H1 (cell line): Measurements from ENCODE around the gene SMG1. TPM values are rescaled to one million over a fixed set of nuclear protein-coding genes. Genes with fewer than 3 reads are reported as not detected.

Experiments used
- CTCF ChIA-PET: fragments of 300-600 bp; sonication (Branson Sonifier 250); formaldehyde crosslinking; loops from one replicate; lab custom pipeline; 2021; ENCODE audit not compliant: partially characterized antibody; lab: Charles Lee
- POLR2A ChIA-PET: fragments of 300-600 bp; sonication (Branson Sonifier 250); formaldehyde crosslinking; loops from one replicate; lab custom pipeline; 2021; ENCODE audit warnings: inconsistent platforms; ENCODE audit not compliant: partially characterized antibody; lab: Charles Lee
- DNase-seq, 2 experiments: peaks; one replicate each; pipeline versions ENCODE4 v3.0.0 to v3.0.0-alpha.2; 2010 to 2022; ENCODE audit warnings: low spot score in 2 of 2, low read depth in 1 of 2, mixed read lengths in 1 of 2
- FAIRE-seq: peaks from 2 replicates; lab custom pipeline; 2011; peaks lifted over from hg19 to GRCh38; lab: Jason Lieb, UNC
- H2AFZ ChIP-seq: 2 replicates; pipeline ENCODE4 v1.8.1; 2012; ENCODE audit warnings: low read length, inconsistent platforms
- H2AK5ac ChIP-seq: 2 replicates; pipeline ENCODE4 v1.6.1; 2013; ENCODE audit warnings: low read depth, low read length
- H2BK120ac ChIP-seq: replicated peaks from 2 replicates; pipeline ENCODE3; 2013; ENCODE audit warnings: low read depth, low read length, inconsistent platforms
- H2BK12ac ChIP-seq: 2 replicates; pipeline ENCODE4 v1.6.1; 2013; ENCODE audit warnings: low read depth, low read length
- H2BK15ac ChIP-seq: 2 replicates; pipeline ENCODE4 v1.6.1; 2013; ENCODE audit warnings: low read length
- H2BK20ac ChIP-seq: 2 replicates; pipeline ENCODE4 v1.6.1; 2013; ENCODE audit warnings: low read length
- H2BK5ac ChIP-seq: 2 replicates; pipeline ENCODE4 v1.6.1; 2013; ENCODE audit warnings: low read depth, low read length
- H3K14ac ChIP-seq: 2 replicates; pipeline ENCODE4 v1.6.1; 2013; ENCODE audit warnings: inconsistent platforms; ENCODE audit not compliant: insufficient read length
- H3K18ac ChIP-seq: 2 replicates; pipeline ENCODE4 v1.6.1; 2013; ENCODE audit warnings: low read length; ENCODE audit errors: extremely low read depth
- H3K23ac ChIP-seq: 2 replicates; pipeline ENCODE4 v1.6.1; 2013; ENCODE audit warnings: inconsistent platforms; ENCODE audit not compliant: insufficient read length
- H3K23me2 ChIP-seq: 2 replicates; pipeline ENCODE4 v1.6.1; 2013; ENCODE audit warnings: low read depth, low read length
- H3K27ac ChIP-seq: 2 replicates; pipeline ENCODE4 v1.6.1; 2011; ENCODE audit warnings: low read depth, low read length, inconsistent platforms
- H3K27me3 ChIP-seq, 4 experiments: replicated peaks in 1 of 4; 1 replicate in 1 of 4; 2 replicates in 3 of 4; pipeline versions ENCODE4 v1.6.1 to v1.8.1; 2011 to 2013; ENCODE audit warnings: low read length in 3 of 4, mild to moderate bottlenecking in 3 of 4, inconsistent platforms in 2 of 4, mixed read lengths in 2 of 4, moderate library complexity in 1 of 4; ENCODE audit not compliant: control insufficient read depth in 3 of 4, insufficient read depth in 3 of 4; ENCODE audit errors: extremely low read depth in 1 of 4
- H3K36me3 ChIP-seq, 4 experiments: 2 replicates each; pipeline versions ENCODE4 v1.6.1 to v1.8.1; 2011 to 2013; ENCODE audit warnings: mild to moderate bottlenecking in 4 of 4, low read length in 3 of 4, moderate library complexity in 2 of 4, control low read depth in 1 of 4, inconsistent platforms in 1 of 4; ENCODE audit not compliant: insufficient read depth in 4 of 4, control insufficient read depth in 2 of 4
- H3K4ac ChIP-seq: replicated peaks from 2 replicates; pipeline ENCODE3; 2013; ENCODE audit warnings: low read length, low read depth, mixed read lengths, inconsistent platforms; ENCODE audit not compliant: insufficient read length
- H3K4me1 ChIP-seq, 4 experiments: replicated peaks in 1 of 4; 1 replicate in 1 of 4; 2 replicates in 3 of 4; pipeline versions ENCODE4 v1.6.1 to v1.8.1; 2011 to 2013; ENCODE audit warnings: low read length in 3 of 4, inconsistent platforms in 2 of 4, mixed read lengths in 1 of 4; ENCODE audit not compliant: insufficient read depth in 4 of 4, control insufficient read depth in 3 of 4
- H3K4me2 ChIP-seq, 2 experiments: 2 replicates each; pipeline versions ENCODE4 v1.6.1 to v1.8.1; 2011 to 2013; ENCODE audit warnings: low read depth in 2 of 2, low read length in 2 of 2, control low read depth in 1 of 2, inconsistent platforms in 1 of 2, mild to moderate bottlenecking in 1 of 2; ENCODE audit not compliant: insufficient read depth in 1 of 2
- H3K4me3 ChIP-seq, 4 experiments: fragments of 200-600, 300-600 bp in 1 of 4; sonication (generic), shearing (Covaris generic), sonication (Bioruptor Twin) in 1 of 4; 2 replicates each; pipeline versions ENCODE4 v1.5.1 to v1.8.1; 2011 to 2016; ENCODE audit warnings: low read length in 4 of 4, low read depth in 3 of 4, control low read depth in 2 of 4, inconsistent platforms in 2 of 4, mild to moderate bottlenecking in 2 of 4, mixed read lengths in 1 of 4, moderate library complexity in 1 of 4; ENCODE audit not compliant: insufficient read depth in 2 of 4; ENCODE audit errors: extremely low read depth in 1 of 4
- H3K56ac ChIP-seq: replicated peaks from 2 replicates; pipeline ENCODE3; 2013; ENCODE audit warnings: low read depth, mild to moderate bottlenecking, mixed read lengths, low read length, inconsistent platforms; ENCODE audit not compliant: insufficient read length
- H3K79me1 ChIP-seq: 2 replicates; pipeline ENCODE4 v1.6.1; 2013; ENCODE audit warnings: low read depth, low read length, control low read depth
- H3K79me2 ChIP-seq, 2 experiments: 2 replicates each; pipeline versions ENCODE4 v1.6.1 to v1.8.1; 2012 to 2013; ENCODE audit warnings: low read length in 2 of 2, mild to moderate bottlenecking in 2 of 2, inconsistent platforms in 1 of 2; ENCODE audit not compliant: insufficient read depth in 2 of 2, control insufficient read depth in 1 of 2
- H3K9ac ChIP-seq, 4 experiments: replicated peaks in 1 of 4; 1 replicate in 1 of 4; 2 replicates in 3 of 4; pipeline versions ENCODE4 v1.6.1 to v1.8.1; 2011 to 2013; ENCODE audit warnings: low read depth in 3 of 4, low read length in 3 of 4, control low read depth in 2 of 4, mild to moderate bottlenecking in 2 of 4, moderate library complexity in 2 of 4, inconsistent platforms in 1 of 4; ENCODE audit errors: extremely low read depth in 1 of 4
- H3K9me3 ChIP-seq, 2 experiments: 2 replicates each; pipeline versions ENCODE4 v1.6.1 to v1.8.1; 2012 to 2013; ENCODE audit warnings: mild to moderate bottlenecking in 2 of 2, moderate library complexity in 2 of 2, control low read depth in 1 of 2, inconsistent platforms in 1 of 2, low read depth in 1 of 2, low read length in 1 of 2, mixed read lengths in 1 of 2; ENCODE audit not compliant: insufficient read depth in 2 of 2
- H4K20me1 ChIP-seq, 2 experiments: replicated peaks in 1 of 2; 2 replicates each; pipeline versions ENCODE3 to v1.8.1; 2011 to 2013; ENCODE audit warnings: inconsistent platforms in 2 of 2, low read length in 2 of 2, mild to moderate bottlenecking in 1 of 2; ENCODE audit not compliant: insufficient read depth in 2 of 2, control insufficient read depth in 1 of 2
- H4K5ac ChIP-seq: 2 replicates; pipeline ENCODE4 v1.6.1; 2013; ENCODE audit warnings: low read length, low read depth, mixed read lengths, inconsistent platforms; ENCODE audit not compliant: insufficient read length
- H4K8ac ChIP-seq: 2 replicates; pipeline ENCODE4 v1.8.0; 2013; ENCODE audit warnings: mild to moderate bottlenecking, moderate library complexity, low read length, inconsistent platforms; ENCODE audit not compliant: insufficient read depth; ENCODE audit errors: extremely low read depth
- H4K91ac ChIP-seq: replicated peaks from 2 replicates; pipeline ENCODE3; 2013; ENCODE audit warnings: low read length, mixed read lengths, inconsistent platforms; ENCODE audit not compliant: insufficient read length
- BCL11A ChIP-seq, 2 experiments: IDR thresholded peaks; one replicate each; pipeline ENCODE4 v1.6.1; 2011; ENCODE audit warnings: low read depth in 2 of 2, low read length in 2 of 2, mild to moderate bottlenecking in 2 of 2
- CHD1 ChIP-seq: IDR thresholded peaks from 2 replicates; pipeline ENCODE4 v1.6.1; 2012; ENCODE audit warnings: low read depth, low read length, improper control_type of control experiment
- CHD2 ChIP-seq: IDR thresholded peaks from 2 replicates; pipeline ENCODE4 v1.6.1; 2012; ENCODE audit warnings: low read length, improper control_type of control experiment
- JUN ChIP-seq: IDR thresholded peaks from 2 replicates; pipeline ENCODE4 v1.6.1; 2011; ENCODE audit warnings: low read depth, mild to moderate bottlenecking, improper control_type of control experiment, low read length
- MAX ChIP-seq: IDR thresholded peaks from 2 replicates; pipeline ENCODE4 v1.6.1; 2012; ENCODE audit warnings: inconsistent platforms
- NANOG ChIP-seq: IDR thresholded peaks from 2 replicates; pipeline ENCODE4 v1.6.1; 2011; ENCODE audit warnings: low read length, low read depth, mild to moderate bottlenecking, inconsistent platforms; ENCODE audit not compliant: insufficient read depth, poor library complexity, severe bottlenecking
- POLR2A ChIP-seq, 2 experiments: IDR thresholded peaks; 1 replicate in 1 of 2; 2 replicates in 1 of 2; pipeline ENCODE4 v1.6.1; 2011; ENCODE audit warnings: low read depth in 2 of 2, low read length in 2 of 2, mild to moderate bottlenecking in 2 of 2; ENCODE audit errors: control extremely low read depth in 1 of 2
- RAD21 ChIP-seq, 2 experiments: IDR thresholded peaks in 1 of 2; conservative IDR thresholded peaks in 1 of 2; 2 replicates each; pipeline ENCODE4 v1.6.1; 2011; ENCODE audit warnings: low read depth in 2 of 2, low read length in 2 of 2, improper control_type of control experiment in 1 of 2, inconsistent platforms in 1 of 2, mild to moderate bottlenecking in 1 of 2, moderate library complexity in 1 of 2
- RFX5 ChIP-seq: IDR thresholded peaks from 2 replicates; pipeline ENCODE4 v1.6.1; 2011; ENCODE audit warnings: low read depth, low read length, improper control_type of control experiment, borderline replicate concordance
- SAP30 ChIP-seq: fragments of 300-600 bp; sonication (generic); IDR thresholded peaks from 2 replicates; pipeline ENCODE4 v1.7.1; 2012; ENCODE audit warnings: low read length, moderate library complexity, mild to moderate bottlenecking, inconsistent platforms; ENCODE audit not compliant: insufficient read depth, insufficient replicate concordance
- SP1 ChIP-seq: IDR thresholded peaks from 2 replicates; pipeline ENCODE4 v1.6.1; 2011; ENCODE audit warnings: low read depth, low read length
- TAF7 ChIP-seq: optimal IDR thresholded peaks from 2 replicates; pipeline ENCODE3; 2011; ENCODE audit warnings: low read depth, mild to moderate bottlenecking, inconsistent platforms, low read length, moderate library complexity, borderline replicate concordance
- YY1 ChIP-seq: IDR thresholded peaks from 2 replicates; pipeline ENCODE4 v1.6.1; 2011; ENCODE audit warnings: low read depth, mild to moderate bottlenecking, low read length
- ZNF274 ChIP-seq: IDR thresholded peaks from 2 replicates; pipeline ENCODE4 v1.7.0; 2012; ENCODE audit warnings: low read length, borderline replicate concordance; ENCODE audit errors: extremely low read depth
- WGBS, 2 experiments: shearing (Covaris generic) in 1 of 2; methylation state at CpG; one replicate each; pipeline versions ENCODE4 v1.1.6 to v1.1.7; 2013 to 2015; ENCODE audit warnings: low lambda C conversion rate in 2 of 2, mixed read lengths in 2 of 2, inconsistent platforms in 1 of 2, low coverage in 1 of 2, missing lambda C conversion rate in 1 of 2; ENCODE audit not compliant: insufficient replicate concordance in 2 of 2, insufficient coverage in 1 of 2, insufficient read length in 1 of 2; ENCODE audit errors: extremely low coverage in 1 of 2, missing lambda C conversion rate in 1 of 2; 5-methylcytosine and 5-hydroxymethylcytosine counted together
- polyA plus RNA-seq, 7 experiments: library from polyadenylated mRNA; depleted of rRNA in 3 of 7; stranded (reverse) in 5 of 7; unstranded in 2 of 7; fragments of >200 nt in 5 of 7; fragments of 200-250 nt in 2 of 7; gene quantifications; 1 replicate in 5 of 7; 2 replicates in 1 of 7; 4 replicates in 1 of 7; pipeline versions ENCODE4 v1.2.1 to v1.2.3, GENCODE V29; 2011 to 2013; ENCODE audit warnings: missing spikeins in 2 of 7, mixed read lengths in 2 of 7
- total RNA-seq: library from RNA; stranded (reverse); fragmentation: NEBNext Ultra II Directional; extraction: Animal tissue kit (Norgen Biotek cat#: 25700); gene quantifications from 2 replicates; pipeline ENCODE4 v1.2.1, GENCODE V29; 2021

SMG1 gene
- total and polyA plus RNA-seq, 2 of the 8 experiments (the other 6 are each of a cell fraction or from before 2014, with no cell fraction given): 14.9 to 90.6 TPM

GRCh38 chr16:18965555-18965954 lies 39.3 kb upstream of the SMG1 start:
- no peaks in the 10 kb centered on the region for H3K79me1 ChIP-seq
- H2BK120ac ChIP-seq: no peak overlapping the region
- DNase-seq: no peak
- H3K18ac ChIP-seq: no peak overlapping the region
- H3K23me2 ChIP-seq: no peaks in the 10 kb centered on the region
- H2BK20ac ChIP-seq: no peak overlapping the region
- no peak overlapping the region for H3K56ac ChIP-seq
- no peak overlapping the region for H2BK15ac ChIP-seq
- H3K14ac ChIP-seq: no peak overlapping the region
- WGBS, 2 experiments: 95% methylated on average over 5 of the region's 5 CpGs; no CpG with 5 or more reads in 1 of the 2 experiments
- H4K5ac ChIP-seq: no peak overlapping the region
- H3K9me3 ChIP-seq: no peaks in the 10 kb centered on the region
- no peaks in the 10 kb centered on the region for H3K36me3 ChIP-seq
- no peak overlapping the region for H2BK12ac ChIP-seq
- H3K4ac ChIP-seq: no peak overlapping the region
- H3K79me2 ChIP-seq: no peaks in the 10 kb centered on the region
- H3K27ac ChIP-seq: no peak overlapping the region
- H4K8ac ChIP-seq: no peak overlapping the region
- H4K91ac ChIP-seq: no peak overlapping the region
- H3K9ac ChIP-seq: no peak overlapping the region
- H3K4me3 ChIP-seq: no peak overlapping the region
- TF ChIP-seq SP1: no peak
- TF ChIP-seq MAX: no peak
- TF ChIP-seq YY1: no peak
- no peak for TF ChIP-seq RAD21 (IDR thresholded peaks at IDR 0.05 in 1 of 2, conservative IDR thresholded peaks at IDR 0.05 in 1 of 2; ENCODE audit: low read depth in 2 of 2, low read length in 2 of 2)
- TF ChIP-seq ZNF274: no peak
- no peak for TF ChIP-seq NANOG
- TF ChIP-seq JUN: no peak
- no peak for TF ChIP-seq CHD1
- no peak for TF ChIP-seq RFX5
- TF ChIP-seq BCL11A (IDR thresholded peaks at IDR 0.05; ENCODE audit: low read depth in 2 of 2, low read length in 2 of 2): no peak
- no peak for TF ChIP-seq SAP30
- no peak for TF ChIP-seq TAF7
- TF ChIP-seq POLR2A (IDR thresholded peaks at IDR 0.05; ENCODE audit: control extremely low read depth in 1 of 2, low read depth in 2 of 2, low read length in 2 of 2): no peak
- no peak for TF ChIP-seq CHD2
- 0 out of 7 replicates have a peak, but pooled peaks cover 0 to 3% (median 0%) of the 10 kb centered on the region in 4 experiments for H3K27me3 ChIP-seq
- no peak overlapping the region for H3K4me2 ChIP-seq
- POLR2A ChIA-PET: no interaction called here
- no peak overlapping the region for H2BK5ac ChIP-seq
- H3K23ac ChIP-seq: no peak overlapping the region
- no peak for FAIRE-seq
- H2AFZ ChIP-seq: no peak overlapping the region
- H2AK5ac ChIP-seq: no peak overlapping the region
- H3K4me1 ChIP-seq: peaks cover 0 to 6% (median 0%) of the 10 kb centered on the region in 4 experiments; a peak in 1 of 7 replicates
- H4K20me1 ChIP-seq: no peaks in the 10 kb centered on the region
- CTCF ChIA-PET: interaction anchor here (0.6 to 1.3 kb wide), 4 partner anchors 11 to 1201 kb away, joined by 3 to 4 read pairs (median 3); partner anchors contain the start of gene TMC7
